HL-60 (cell line): ENCODE results near the gene DOK6.

Experiments used
- DNase-seq, 2 experiments: peaks; one replicate each; pipeline ENCODE4 v3.0.0-alpha.2; 2010 to 2020; ENCODE audit warnings: low read depth in 1 of 2, low spot score in 1 of 2
- H3K27ac ChIP-seq: fragments of 250-450 bp; sonication (Bioruptor Pico); replicated peaks from 2 replicates; pipeline ENCODE4 v1.5.1; 2020; ENCODE audit warnings: mild to moderate bottlenecking, moderate library complexity
- H3K27me3 ChIP-seq: fragments of 250-450 bp; sonication (Bioruptor Pico); 2 replicates; pipeline ENCODE4 v1.5.1; 2021; ENCODE audit warnings: mild to moderate bottlenecking, moderate library complexity; ENCODE audit not compliant: insufficient read depth, poor library complexity, severe bottlenecking
- H3K4me3 ChIP-seq: replicated peaks from 2 replicates; pipeline ENCODE4 v1.5.1; 2011; ENCODE audit warnings: mild to moderate bottlenecking, control low read depth, low read length; ENCODE audit not compliant: insufficient read depth
- CTCF ChIP-seq: IDR thresholded peaks from one replicate; pipeline ENCODE4 v1.5.1; 2011; ENCODE audit warnings: low read length, control low read depth, inconsistent platforms; ENCODE audit not compliant: insufficient read depth
- GABPA ChIP-seq: IDR thresholded peaks from 2 replicates; pipeline ENCODE4 v1.6.1; 2012; ENCODE audit warnings: low read depth
- POLR2AphosphoS5 ChIP-seq: IDR thresholded peaks from 2 replicates; pipeline ENCODE4 v1.6.1; 2012; ENCODE audit warnings: low read depth
- REST ChIP-seq: IDR thresholded peaks from 2 replicates; pipeline ENCODE4 v1.6.1; 2012; ENCODE audit warnings: low read depth; ENCODE audit not compliant: insufficient replicate concordance
- SPI1 ChIP-seq: IDR thresholded peaks from 2 replicates; pipeline ENCODE4 v1.6.1; 2012; ENCODE audit warnings: low read depth, mild to moderate bottlenecking, borderline replicate concordance

The DOK6 gene

GRCh38 chr18:69523582-69523981 lies 122.9 kb downstream of the DOK6 start:
- Histone ChIP-seq H3K4me3 (no peak overlapping the region), H3K27me3 (no peaks in the 10 kb centered on the region), H3K27ac (no peak overlapping the region)
- DNase-seq, result no peak
- TF ChIP-seq REST, result no peak
- TF ChIP-seq CTCF, result no peak
- TF ChIP-seq SPI1, result no peak
- TF ChIP-seq POLR2AphosphoS5, result no peak
- no peak for TF ChIP-seq GABPA

GRCh38 chr18:69528435-69528834 lies 127.7 kb downstream of the DOK6 start:
- DNase-seq, result no peak
- H3K27ac ChIP-seq, result no peak overlapping the region
- no peaks in the 10 kb centered on the region for H3K27me3 ChIP-seq
- H3K4me3 ChIP-seq, result no peak overlapping the region
- TF ChIP-seq POLR2AphosphoS5 (no peak), GABPA (no peak)

GRCh38 chr18:69529151-69529550 lies 128.5 kb downstream of the DOK6 start:
- H3K27ac ChIP-seq, result no peak overlapping the region
- DNase-seq, result no peak
- no peaks in the 10 kb centered on the region for H3K27me3 ChIP-seq
- no peak overlapping the region for H3K4me3 ChIP-seq
- no peak for TF ChIP-seq GABPA
- TF ChIP-seq POLR2AphosphoS5, result no peak
- no peak for TF ChIP-seq REST
- no peak for TF ChIP-seq SPI1
- TF ChIP-seq CTCF, result no peak

- DNase-seq, result no peak
- no peak overlapping the region for H3K27ac ChIP-seq
- TF ChIP-seq SPI1 (no peak), REST (no peak)
- H3K27me3 ChIP-seq, result no peaks in the 10 kb centered on the region
- H3K4me3 ChIP-seq, result no peak overlapping the region
Observed at GRCh38 chr18:69531973-69532372, 131.3 kb downstream of the DOK6 start.
